Suppressor macrophage treated with lipopolysaccharide for 1 hour (primary cell): ENCODE data around the gene APBB2.
"Not testable (repeated sequence)": the region's sequence is repeated elsewhere in the genome, so short reads cannot be mapped to it uniquely, and the experiment has no call there.

Source experiments
- DNase-seq, 3 donors: peaks; one replicate each; pipeline ENCODE4 v3.0.0-alpha.2; 2020 to 2022

APBB2 gene

GRCh38 chr4:41006141-41006540 lies 208.2 kb downstream of the APBB2 start:
- no peak for DNase-seq

- DNase-seq, result no peak
Measured at GRCh38 chr4:41002309-41002708, 212.0 kb downstream of the APBB2 start.

GRCh38 chr4:41000356-41000755 lies 214.0 kb downstream of the APBB2 start:
- DNase-seq, result no peak

DNA sequence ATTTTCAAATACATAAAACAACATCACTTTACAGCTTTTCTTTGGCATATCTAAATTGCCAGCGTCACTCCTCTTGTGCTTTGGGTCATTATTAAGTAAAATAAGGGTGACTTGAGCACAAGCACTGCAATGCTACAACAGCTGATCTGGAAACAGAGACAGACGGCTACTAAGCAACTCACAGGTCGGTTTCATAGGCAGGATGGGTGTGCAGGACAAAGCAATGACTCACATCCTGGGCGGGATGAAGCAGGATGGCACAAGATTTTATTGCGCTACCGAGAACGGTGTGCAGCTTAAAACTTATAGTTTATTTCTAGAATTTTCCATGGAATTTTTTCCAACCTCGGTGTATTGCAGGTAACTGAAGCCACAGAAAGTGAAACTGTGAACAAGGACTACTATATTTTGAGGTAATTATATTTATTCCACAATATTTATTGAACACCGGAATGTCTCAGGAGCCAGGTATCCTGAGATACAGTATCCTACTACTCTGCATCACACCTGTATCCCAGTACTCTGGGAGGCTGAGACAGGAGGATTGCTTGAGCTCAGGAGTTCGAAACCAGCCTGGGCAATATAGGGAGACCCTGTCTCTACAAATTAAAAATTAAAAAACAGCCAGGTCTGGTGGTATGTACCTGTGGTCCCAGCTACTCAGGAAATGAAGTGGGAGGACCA lies 215.5 kb downstream of the APBB2 start:
- peak; percentile 13 to 39 (median 27) for DNase-seq

GRCh38 chr4:40995850-40996249 lies 218.5 kb downstream of the APBB2 start:
- DNase-seq, result no peak

GRCh38 chr4:40994321-40994720 lies 220.0 kb downstream of the APBB2 start:
- DNase-seq, result peak; percentile 50 to 58 (median 52)

- not testable (repeated sequence) for DNase-seq
Measured at GRCh38 chr4:40993296-40993693, 221.0 kb downstream of the APBB2 start.

DNA sequence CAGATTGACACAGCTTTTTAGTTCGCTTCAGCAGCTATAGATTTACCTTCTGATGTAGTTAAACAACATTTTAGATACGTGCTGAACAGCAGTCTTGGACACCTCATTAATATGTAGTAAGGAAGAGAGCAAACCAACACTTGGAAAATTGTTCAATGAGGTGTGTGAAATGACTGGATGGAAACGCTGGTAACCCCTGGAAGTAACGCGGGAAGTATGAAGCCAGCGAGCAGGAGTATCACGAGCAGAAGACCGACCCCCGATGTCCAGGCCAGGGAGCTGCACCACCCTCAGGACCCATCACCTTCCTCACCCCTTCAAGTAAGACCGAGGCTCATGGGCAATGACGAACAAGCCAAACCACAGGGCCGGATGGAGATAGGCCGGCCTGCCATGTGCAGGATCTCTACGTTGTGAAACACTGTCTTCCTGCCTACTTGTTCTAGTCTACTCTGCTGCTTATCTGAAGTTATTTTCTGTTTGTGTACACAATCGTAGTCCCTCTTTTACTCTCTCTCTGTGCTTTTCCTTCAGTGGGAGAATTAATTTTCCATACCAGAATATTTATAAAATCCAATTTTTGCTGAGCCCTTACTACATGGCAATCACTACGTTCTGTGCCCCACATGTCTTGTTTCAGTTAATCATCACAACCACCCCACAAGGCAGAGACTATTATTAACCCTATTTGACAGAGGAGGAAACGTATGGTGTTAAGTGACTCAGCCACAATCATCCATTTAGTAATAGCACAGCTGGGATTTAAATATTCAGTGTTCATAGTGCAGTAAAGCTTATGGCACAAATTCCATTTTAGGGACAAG lies 221.7 kb downstream of the APBB2 start:
- peak; percentile 63 to 81 (median 79) for DNase-seq

GRCh38 chr4:40991908-40992307 lies 222.4 kb downstream of the APBB2 start:
- DNase-seq, result no peak

- DNase-seq, result no peak
Measured at GRCh38 chr4:40990899-40991265, 223.5 kb downstream of the APBB2 start.

DNA sequence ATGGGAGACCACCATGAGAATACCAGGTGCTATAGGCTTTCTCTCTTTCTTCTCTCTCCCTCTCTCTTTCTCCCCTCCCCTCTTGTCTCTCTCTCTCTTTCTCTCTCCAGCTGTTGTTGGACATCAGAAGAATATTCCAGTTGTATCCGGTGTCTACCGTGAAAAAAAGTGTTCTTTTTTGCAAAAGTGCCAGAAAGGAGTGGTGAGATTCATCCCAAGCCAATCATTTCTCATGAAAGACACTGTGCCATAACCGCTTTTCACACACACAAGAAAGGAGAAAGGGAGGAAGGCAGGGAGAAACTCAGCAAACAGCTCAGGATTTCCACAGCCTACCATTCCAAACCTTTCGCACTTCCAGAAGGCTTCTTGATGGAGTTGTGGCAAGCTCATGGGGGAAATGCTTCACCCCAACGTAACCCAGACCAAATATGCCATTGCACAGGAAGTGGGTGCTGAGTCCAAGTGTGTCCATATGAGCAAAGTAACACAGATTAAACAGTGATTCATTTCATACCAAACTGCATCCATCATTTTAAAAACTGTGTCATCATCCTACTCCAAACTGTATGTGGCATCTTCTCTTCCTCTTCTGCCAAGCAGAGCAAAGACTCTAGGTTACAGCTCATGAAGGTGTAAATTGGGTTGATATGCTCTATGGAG lies 224.0 kb downstream of the APBB2 start:
- peak; percentile 37 to 73 (median 65) for DNase-seq

DNA sequence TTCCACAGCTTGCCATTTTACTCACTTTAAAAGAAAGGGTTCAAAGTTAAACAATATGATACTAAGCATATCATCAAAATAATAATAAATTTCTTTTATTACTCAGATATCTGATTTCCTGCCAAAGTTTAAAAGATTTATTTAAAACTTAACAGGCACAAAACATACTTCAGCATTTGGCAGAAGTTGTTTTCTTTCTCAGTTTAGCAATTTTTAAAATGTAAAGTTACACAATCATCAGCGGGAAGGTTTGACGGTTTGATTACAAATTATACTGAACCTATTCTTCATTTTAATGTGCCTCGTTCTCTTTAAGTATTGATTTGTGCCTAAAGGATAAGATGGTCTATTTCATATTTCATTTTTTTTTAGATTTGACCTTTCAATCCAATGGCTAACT lies 227.2 kb downstream of the APBB2 start:
- no peak for DNase-seq

DNA sequence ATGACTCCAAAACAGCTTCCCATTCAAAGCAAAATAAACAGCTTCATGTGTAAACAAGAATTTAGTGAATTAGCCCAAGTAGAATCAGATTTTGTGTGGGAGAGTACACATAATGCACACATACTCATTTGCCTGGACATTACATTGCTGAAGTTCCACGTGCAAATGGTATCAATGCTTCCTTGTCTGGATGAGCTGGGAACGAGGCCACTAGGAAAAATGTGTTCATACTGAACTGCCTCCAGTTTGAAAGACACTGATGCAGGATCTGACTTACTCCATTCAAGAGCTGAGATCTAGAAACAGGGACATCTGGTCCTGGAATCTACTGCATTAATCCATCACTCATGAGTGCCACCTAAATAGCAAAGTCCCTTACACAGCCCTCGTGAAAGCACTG lies 228.0 kb downstream of the APBB2 start:
- no peak for DNase-seq

DNA sequence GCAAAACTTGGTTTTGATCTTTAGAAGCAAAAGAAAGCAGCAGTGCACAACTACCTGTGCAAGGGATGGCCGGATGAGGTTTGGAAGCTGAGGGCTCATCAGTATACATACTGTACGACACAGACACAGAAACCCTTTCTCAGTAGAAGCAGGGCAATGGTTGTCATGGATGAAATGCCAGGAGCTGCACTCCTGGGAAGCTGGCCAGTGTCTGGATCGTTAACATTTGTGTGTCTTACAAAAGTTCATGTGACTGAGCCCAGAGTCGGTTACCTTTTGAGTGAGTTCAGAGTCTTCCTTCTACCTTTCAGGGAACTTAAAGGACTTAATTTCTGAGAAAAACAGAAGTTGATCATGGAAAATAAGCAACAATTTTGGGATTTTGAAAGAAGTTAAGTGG lies 230.3 kb downstream of the APBB2 start:
- no peak for DNase-seq

DNA sequence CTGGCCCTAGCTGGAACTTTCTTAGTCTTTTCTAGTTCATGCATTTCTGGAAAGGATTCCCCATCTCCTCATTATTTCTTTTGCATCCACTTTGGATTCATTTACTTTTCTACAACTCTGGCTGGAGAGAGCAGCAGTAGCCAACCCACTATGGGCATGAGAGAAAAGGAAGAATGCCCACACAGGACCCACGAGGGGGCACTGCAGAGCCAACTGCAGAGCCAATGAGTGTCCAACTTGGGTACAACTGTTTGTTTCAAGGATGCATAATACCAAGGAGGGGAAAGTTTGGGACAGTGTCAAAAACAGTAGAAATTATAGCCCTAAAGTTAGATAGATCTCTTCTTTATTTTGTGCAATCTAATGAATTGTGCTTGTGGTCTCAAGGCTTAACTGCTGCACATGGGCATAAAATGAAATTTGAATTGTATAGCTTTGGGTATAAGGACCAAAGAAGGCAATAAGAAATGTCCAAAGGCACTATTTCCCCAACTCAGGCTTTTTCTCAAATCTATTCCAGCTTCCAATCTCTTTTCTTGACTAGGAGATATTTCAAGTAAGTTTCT lies 233.9 kb downstream of the APBB2 start:
- DNase-seq, result peak in 2 of 3 donors; percentile 19 to 32

DNA sequence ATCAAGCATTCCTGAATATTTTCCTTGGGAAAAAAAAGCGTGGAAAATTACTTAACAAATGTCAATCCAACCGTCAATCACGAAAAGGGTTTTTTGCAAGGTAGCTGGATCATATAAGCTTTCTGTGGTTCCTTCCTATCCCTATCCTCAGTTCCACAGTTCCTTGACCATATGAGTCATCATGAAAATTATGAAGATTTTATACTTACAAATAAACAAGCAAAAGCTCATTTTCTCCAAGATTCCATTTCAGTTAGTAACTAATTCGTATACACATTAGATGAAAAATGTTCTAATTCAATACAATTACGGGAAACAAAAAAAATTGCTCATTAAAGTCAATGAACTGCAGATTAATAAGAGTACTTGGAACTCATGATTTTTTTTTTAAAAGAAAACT lies 235.8 kb downstream of the APBB2 start:
- no peak for DNase-seq

- peak; percentile 60 to 72 (median 68) for DNase-seq
Measured at GRCh38 chr4:40976343-40976742, 238.0 kb downstream of the APBB2 start.

GRCh38 chr4:40972722-40973121 lies 241.6 kb downstream of the APBB2 start:
- no peak for DNase-seq

- DNase-seq, result peak; percentile 27 to 61 (median 52)
Measured at GRCh38 chr4:40971338-40971737, 243.0 kb downstream of the APBB2 start.

- DNase-seq, result no peak
Measured at GRCh38 chr4:40969501-40969900, 244.8 kb downstream of the APBB2 start.

DNA sequence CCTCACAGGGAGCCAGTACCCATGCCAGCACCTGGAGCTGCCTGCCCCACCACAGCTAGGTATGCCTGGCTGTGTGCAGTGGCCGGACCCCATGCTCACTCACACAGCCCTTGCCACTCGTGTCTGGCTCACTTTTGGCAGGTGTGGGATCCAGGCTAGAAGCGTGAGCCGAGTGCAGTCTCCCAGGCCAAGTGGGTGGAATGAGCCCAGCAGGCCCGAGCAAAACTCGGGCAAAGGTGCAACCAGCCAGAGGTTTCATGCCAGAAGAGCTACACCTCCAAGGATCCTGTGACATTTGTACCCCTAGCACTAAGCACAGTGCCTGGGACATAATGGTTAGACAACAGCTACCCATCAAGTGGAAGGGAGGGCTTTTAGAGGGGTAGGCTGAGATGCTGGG lies 246.8 kb downstream of the APBB2 start:
- no peak for DNase-seq

DNA sequence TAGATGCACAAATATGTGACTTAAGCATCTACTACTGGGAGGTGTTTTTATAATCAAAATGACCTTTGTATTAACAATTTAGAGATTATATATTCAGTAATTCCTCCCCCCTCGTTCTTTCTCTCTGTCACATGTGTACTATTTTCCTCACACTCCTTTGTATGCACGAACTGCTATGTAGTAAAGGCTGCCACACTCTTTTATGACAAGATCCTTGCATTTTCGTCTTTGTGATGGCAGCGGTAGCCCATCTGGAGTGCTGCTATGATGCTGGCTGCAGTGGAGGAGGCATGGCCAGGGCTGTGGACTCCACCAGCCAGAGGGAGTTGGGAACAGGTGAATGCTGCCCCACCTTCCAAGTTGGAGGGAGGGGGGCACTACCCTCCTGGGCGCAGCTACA lies 248.3 kb downstream of the APBB2 start:
- DNase-seq, result no peak

GRCh38 chr4:40963897-40964478 lies 250.4 kb downstream of the APBB2 start:
- no peak for DNase-seq
